K562 (cell line): ENCODE measurements around the gene ZNRF1. TPM values are rescaled to one million over a fixed set of nuclear protein-coding genes. Genes with fewer than 3 reads are reported as not detected.

Source experiments
- CCNT2 ChIP-seq: IDR thresholded peaks from 2 replicates; pipeline ENCODE4 v1.6.1; 2011; ENCODE audit warnings: borderline replicate concordance, low read depth, mild to moderate bottlenecking, moderate library complexity, mixed read lengths, low read length; ENCODE audit not compliant: insufficient read length; ENCODE audit errors: extremely low read depth
- CTBP1 ChIP-seq: fragments of 450-650 bp; IDR thresholded peaks from 2 replicates; pipeline ENCODE4 v1.6.1; 2016; ENCODE audit warnings: borderline replicate concordance
- HLTF ChIP-seq: fragments of 450-650 bp; IDR thresholded peaks from 2 replicates; pipeline ENCODE4 v1.6.1; 2016
- KDM1A ChIP-seq, 2 experiments: fragments of 450-650 bp; IDR thresholded peaks; 2 replicates each; pipeline ENCODE4 v1.6.1; 2016; ENCODE audit warnings: mild to moderate bottlenecking in 2 of 2
- MAFK ChIP-seq: IDR thresholded peaks from 2 replicates; pipeline ENCODE4 v1.6.1; 2011; ENCODE audit warnings: low read length, improper control_type of control experiment
- NRF1 ChIP-seq, 2 experiments: fragments of 450-650 bp; IDR thresholded peaks in 1 of 2; conservative IDR thresholded peaks in 1 of 2; 2 replicates each; pipeline ENCODE4 v1.6.1; 2014; ENCODE audit warnings: mild to moderate bottlenecking in 2 of 2
- POLR2AphosphoS5 ChIP-seq: IDR thresholded peaks from 2 replicates; pipeline ENCODE4 v1.6.1; 2011; ENCODE audit warnings: mild to moderate bottlenecking, low read depth, low read length, moderate library complexity; ENCODE audit not compliant: control insufficient read depth, insufficient read depth
- RCOR1 ChIP-seq, 2 experiments: IDR thresholded peaks; 2 replicates each; pipeline ENCODE4 v1.6.1; 2012; ENCODE audit warnings: low read depth in 2 of 2, low read length in 2 of 2, borderline replicate concordance in 1 of 2, improper control_type of control experiment in 1 of 2
- RUNX1 ChIP-seq: sonication (generic); IDR thresholded peaks from 2 replicates; pipeline ENCODE4 v1.6.1; 2016; ENCODE audit warnings: antibody characterized with exemption, low read depth
- SIN3A ChIP-seq, 2 experiments: fragments of 150-350 bp in 1 of 2; IDR thresholded peaks; 2 replicates each; pipeline ENCODE4 v1.6.1; 2011 to 2016; ENCODE audit warnings: borderline replicate concordance in 2 of 2, low read depth in 2 of 2, low read length in 2 of 2, mild to moderate bottlenecking in 2 of 2, moderate library complexity in 2 of 2; ENCODE audit not compliant: control insufficient read depth in 1 of 2
- TAL1 ChIP-seq: fragments of 450-650 bp; IDR thresholded peaks from 2 replicates; pipeline ENCODE4 v1.6.1; 2016; ENCODE audit warnings: mild to moderate bottlenecking
- TEAD4 ChIP-seq, 2 experiments: sonication (generic) in 1 of 2; formaldehyde crosslinking in 1 of 2; IDR thresholded peaks; 2 replicates each; pipeline versions ENCODE4 v1.6.1 to v1.8.0; 2012 to 2022; ENCODE audit warnings: borderline replicate concordance in 1 of 2, inconsistent platforms in 1 of 2, low read length in 1 of 2, mild to moderate bottlenecking in 1 of 2, missing genetic modification reagents in 1 of 2
- YY1 ChIP-seq, 3 experiments: IDR thresholded peaks; 2 replicates each; pipeline ENCODE4 v1.6.1; 2011; ENCODE audit warnings: low read length in 2 of 3, mild to moderate bottlenecking in 2 of 3, moderate library complexity in 2 of 3, borderline replicate concordance in 1 of 3, control low read depth in 1 of 3, low read depth in 1 of 3; ENCODE audit not compliant: insufficient read depth in 3 of 3, insufficient replicate concordance in 2 of 3, control insufficient read depth in 1 of 3, insufficient read length in 1 of 3; ENCODE audit errors: extremely low read depth in 1 of 3
- polyA plus RNA-seq, 8 experiments: library from polyadenylated mRNA; depleted of rRNA in 4 of 8; stranded (reverse) in 5 of 8; unstranded in 3 of 8; fragments of >200 nt; fragmentation: Nextera tagmentation in 2 of 8; fragmentation: Illumina TruSeq in 1 of 8; extraction: Ambion mirVana in 2 of 8; extraction: Trizol in 1 of 8; gene quantifications; 2 replicates each; pipeline versions ENCODE4 v1.2.1 to v1.2.3, GENCODE V29; 2011 to 2014; ENCODE audit warnings: inconsistent platforms in 1 of 8, missing spikeins in 1 of 8
- total RNA-seq, 7 experiments: library from RNA; depleted of rRNA in 6 of 7; stranded (reverse); fragments of >200 nt in 6 of 7; fragmentation: Illumina TruSeq in 2 of 7; extraction: Trizol in 2 of 7; gene quantifications; 2 replicates each; pipeline versions ENCODE4 v1.2.1 to v1.2.3, GENCODE V29; 2011 to 2021; ENCODE audit warnings: low replicate concordance in 1 of 7
- TF ChIP-seq, protein P1 (sequence below): fragments of 200-400 bp; formaldehyde crosslinking; IDR thresholded peaks from 2 replicates; pipeline ENCODE4 v1.6.1; 2017; ENCODE audit warnings: mild to moderate bottlenecking, low read depth, low read length, moderate library complexity
- TF ChIP-seq, protein P2 (sequence below), 2 experiments: fragments of 250-450 bp in 1 of 2; fragments of 450-650 bp in 1 of 2; sonication (Bioruptor Pico) in 1 of 2; IDR thresholded peaks; 2 replicates each; pipeline versions ENCODE4 v1.6.1 to v1.8.0; 2016 to 2021; ENCODE audit warnings: mild to moderate bottlenecking in 2 of 2, moderate library complexity in 2 of 2, missing compliant biosample characterization in 1 of 2, missing genetic modification characterization in 1 of 2
- TF ChIP-seq, protein P3 (sequence below), 2 experiments: IDR thresholded peaks in 1 of 2; conservative IDR thresholded peaks in 1 of 2; 2 replicates each; pipeline ENCODE4 v1.6.1; 2016; ENCODE audit warnings: low read depth in 2 of 2, mild to moderate bottlenecking in 1 of 2, missing compliant biosample characterization in 1 of 2, missing genetic modification characterization in 1 of 2, moderate library complexity in 1 of 2

Gene ZNRF1
- total and polyA plus RNA-seq, 9 of the 15 experiments (the other 6 are each of a cell fraction or from before 2014, with no cell fraction given): 9.5 to 37.7 (median 20.0) TPM

DNA sequence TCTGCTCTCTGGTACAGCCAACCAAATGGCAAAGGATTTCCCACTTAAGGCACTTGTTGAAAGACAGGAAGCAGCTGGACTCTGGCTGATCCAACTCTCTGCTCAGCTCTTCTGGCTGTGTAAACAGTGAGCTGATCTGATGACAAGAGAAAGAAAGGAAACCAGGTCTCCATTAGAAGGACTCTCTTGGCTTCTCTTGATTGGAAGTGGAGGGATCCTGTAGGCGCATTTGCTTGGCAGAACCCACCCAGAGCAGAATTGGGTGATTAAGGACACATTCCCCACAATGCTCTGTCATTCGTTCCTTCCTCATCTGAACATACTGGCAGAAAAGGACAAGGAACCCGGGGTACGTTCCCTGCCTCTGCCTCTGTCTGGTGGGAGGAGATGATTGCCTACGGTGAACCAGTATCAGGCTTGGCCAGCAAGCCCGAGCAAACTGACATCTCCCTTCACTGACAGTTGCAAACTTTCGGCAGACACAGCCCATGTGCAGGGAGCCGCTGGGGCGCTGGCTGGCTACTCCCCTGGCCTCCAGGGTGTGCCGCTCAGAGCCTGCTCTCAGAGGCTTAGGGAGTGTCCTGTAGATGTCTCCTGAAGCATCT, 88.7 kb downstream of the ZNRF1 start (continued):
- TF ChIP-seq CCNT2 (peak; percentile 26), RCOR1 (IDR thresholded peaks at IDR 0.05; ENCODE audit: borderline replicate concordance in 1 of 2, low read depth in 2 of 2, low read length in 2 of 2) (peak in 1 of 2 experiments; percentile 59; a peak in 2 of 4 replicates), POLR2AphosphoS5 (peak; percentile 34; the same call in 1 of the 2 replicates), NRF1 (conservative IDR thresholded peaks at IDR 0.05 in 1 of 2, IDR thresholded peaks at IDR 0.05 in 1 of 2) (peak; percentile 71 to 76), KDM1A (IDR thresholded peaks at IDR 0.05) (peak; percentile 61 to 67; a peak in 3 of 4 replicates), MAFK (no peak), TEAD4 (IDR thresholded peaks at IDR 0.05; ENCODE audit: low read length) (peak; percentile 37; the same call in 1 of the 2 replicates), TEAD4 (CRISPR knock-in tag; IDR thresholded peaks at IDR 0.05; ENCODE audit: borderline replicate concordance) (no peak), RUNX1 (no peak), HLTF (no peak), SIN3A (IDR thresholded peaks at IDR 0.05; ENCODE audit: borderline replicate concordance in 2 of 2, control insufficient read depth in 1 of 2, low read depth in 2 of 2, low read length in 2 of 2) (0 out of 4 replicates have a peak, but pooled peaks of 1 of the 2 experiments have one; percentile 70), YY1 (IDR thresholded peaks at IDR 0.05; ENCODE audit: borderline replicate concordance in 1 of 3, control insufficient read depth in 1 of 3, extremely low read depth in 1 of 3, insufficient read depth in 3 of 3, insufficient read length in 1 of 3, insufficient replicate concordance in 2 of 3, low read depth in 1 of 3, low read length in 2 of 3) (peak in 1 of 3 experiments; percentile 32), CTBP1 (peak; percentile 63), TAL1 (peak; percentile 75)
- TF ChIP-seq, protein P1, sequence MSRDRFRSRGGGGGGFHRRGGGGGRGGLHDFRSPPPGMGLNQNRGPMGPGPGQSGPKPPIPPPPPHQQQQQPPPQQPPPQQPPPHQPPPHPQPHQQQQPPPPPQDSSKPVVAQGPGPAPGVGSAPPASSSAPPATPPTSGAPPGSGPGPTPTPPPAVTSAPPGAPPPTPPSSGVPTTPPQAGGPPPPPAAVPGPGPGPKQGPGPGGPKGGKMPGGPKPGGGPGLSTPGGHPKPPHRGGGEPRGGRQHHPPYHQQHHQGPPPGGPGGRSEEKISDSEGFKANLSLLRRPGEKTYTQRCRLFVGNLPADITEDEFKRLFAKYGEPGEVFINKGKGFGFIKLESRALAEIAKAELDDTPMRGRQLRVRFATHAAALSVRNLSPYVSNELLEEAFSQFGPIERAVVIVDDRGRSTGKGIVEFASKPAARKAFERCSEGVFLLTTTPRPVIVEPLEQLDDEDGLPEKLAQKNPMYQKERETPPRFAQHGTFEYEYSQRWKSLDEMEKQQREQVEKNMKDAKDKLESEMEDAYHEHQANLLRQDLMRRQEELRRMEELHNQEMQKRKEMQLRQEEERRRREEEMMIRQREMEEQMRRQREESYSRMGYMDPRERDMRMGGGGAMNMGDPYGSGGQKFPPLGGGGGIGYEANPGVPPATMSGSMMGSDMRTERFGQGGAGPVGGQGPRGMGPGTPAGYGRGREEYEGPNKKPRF: no peak
- TF ChIP-seq, protein P2, sequence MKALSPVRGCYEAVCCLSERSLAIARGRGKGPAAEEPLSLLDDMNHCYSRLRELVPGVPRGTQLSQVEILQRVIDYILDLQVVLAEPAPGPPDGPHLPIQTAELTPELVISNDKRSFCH (CRISPR knock-in tag; IDR thresholded peaks at IDR 0.05): no peak
- TF ChIP-seq, protein P2 (tag; IDR thresholded peaks at IDR 0.05): peak; percentile 59; the same call in 1 of the 2 replicates
- TF ChIP-seq, protein P3, sequence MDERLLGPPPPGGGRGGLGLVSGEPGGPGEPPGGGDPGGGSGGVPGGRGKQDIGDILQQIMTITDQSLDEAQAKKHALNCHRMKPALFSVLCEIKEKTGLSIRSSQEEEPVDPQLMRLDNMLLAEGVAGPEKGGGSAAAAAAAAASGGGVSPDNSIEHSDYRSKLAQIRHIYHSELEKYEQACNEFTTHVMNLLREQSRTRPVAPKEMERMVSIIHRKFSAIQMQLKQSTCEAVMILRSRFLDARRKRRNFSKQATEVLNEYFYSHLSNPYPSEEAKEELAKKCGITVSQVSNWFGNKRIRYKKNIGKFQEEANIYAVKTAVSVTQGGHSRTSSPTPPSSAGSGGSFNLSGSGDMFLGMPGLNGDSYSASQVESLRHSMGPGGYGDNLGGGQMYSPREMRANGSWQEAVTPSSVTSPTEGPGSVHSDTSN (CRISPR knock-in tag; IDR thresholded peaks at IDR 0.05; ENCODE audit: low read depth): no peak
- TF ChIP-seq, protein P3 (tag; conservative IDR thresholded peaks at IDR 0.05; ENCODE audit: low read depth): peak; percentile 69
